Activated naive CD4-positive, alpha-beta T cell treated with anti-CD3 and anti-CD28 coated beads, Interleukin-2, amount 50 U/mL, for 72 hours (primary cell): Measurements from ENCODE around the gene EXOC6B. TPM values are rescaled to one million over a fixed set of nuclear protein-coding genes. Genes with fewer than 3 reads are reported as not detected.

Experiments used
- ATAC-seq, 2 donors: fragments of 150-1000 bp; cut with Tn5 transposase; 2 replicates each; pipeline ENCODE4 v1.10.0; 2021; ENCODE audit warnings: mild to moderate bottlenecking in 2 of 2, moderate library complexity in 2 of 2
- DNase-seq, 2 donors: peaks; one replicate each; pipeline ENCODE4 v3.0.0; 2021 to 2022; ENCODE audit warnings: low spot score in 2 of 2
- H3K27ac Mint-ChIP-seq, 2 donors: one replicate each; pipeline ENCODE4 v1.8.0; 2022; ENCODE audit warnings: mild to moderate bottlenecking in 2 of 2, mixed read lengths in 2 of 2
- H3K36me3 Mint-ChIP-seq, 2 donors: one replicate each; pipeline ENCODE4 v1.8.0; 2022; ENCODE audit warnings: mixed read lengths in 2 of 2
- H3K9me3 Mint-ChIP-seq, 2 donors: one replicate each; pipeline ENCODE4 v1.8.0; 2022; ENCODE audit warnings: mixed read lengths in 2 of 2
- total RNA-seq, 2 donors: library from RNA; stranded (reverse); gene quantifications; one replicate each; pipeline ENCODE4 v1.2.3, GENCODE V29; 2022

EXOC6B gene
- 10 to 100 TPM in 1 of 2 donors, 1 to 10 TPM in 1; 9.3 to 11.0 TPM for total RNA-seq

GRCh38 chr2:72825257-72826155 is at the start of gene EXOC6B:
TSS of gene EXOC6B (minus strand) at chr2:72826033.
- DNase-seq = peak; percentile 79 to 85
- H3K27ac Mint-ChIP-seq = peak within 1 kb of the TSS; percentile 89 to 95
- H3K36me3 Mint-ChIP-seq = peaks cover 6 to 14% of the 10 kb centered on the region in 2 donors
- peak; percentile 89 to 90 for ATAC-seq
- no peaks in the 10 kb centered on the region for H3K9me3 Mint-ChIP-seq

- H3K9me3 Mint-ChIP-seq = peaks cover 4 to 10% of the 10 kb centered on the region in 2 donors
These were observed 46.0 kb upstream of the EXOC6B start for GRCh38 chr2:72871880-72872279.

GRCh38 chr2:72871060-72871459 is 45.2 kb upstream of the EXOC6B start:
- no peak for ATAC-seq
- peaks cover 0 to 10% of the 10 kb centered on the region in 2 donors for H3K36me3 Mint-ChIP-seq
- peaks cover 4 to 10% of the 10 kb centered on the region in 2 donors for H3K9me3 Mint-ChIP-seq
- H3K27ac Mint-ChIP-seq = no peak overlapping the region
- DNase-seq = no peak

More at GRCh38 chr2:72871880-72872279, 46.0 kb upstream of the EXOC6B start:
- DNase-seq (no peak), ATAC-seq (peak in 1 of 2 donors; percentile 28)
- Mint-ChIP-seq H3K27ac (no peak overlapping the region), H3K36me3 (peaks cover 0 to 10% of the 10 kb centered on the region in 2 donors)

GRCh38 chr2:72864500-72864899 is 38.7 kb upstream of the EXOC6B start:
- peaks cover 0 to 4% of the 10 kb centered on the region in 2 donors for H3K36me3 Mint-ChIP-seq
- ATAC-seq (peak; percentile 80 to 81), DNase-seq (peak in 1 of 2 donors; percentile 32)
- no peak overlapping the region for H3K27ac Mint-ChIP-seq
- H3K9me3 Mint-ChIP-seq = no peaks in the 10 kb centered on the region

- H3K9me3 Mint-ChIP-seq = no peaks in the 10 kb centered on the region
- ATAC-seq (no peak), DNase-seq (no peak)
- H3K36me3 Mint-ChIP-seq = peaks cover 0 to 4% of the 10 kb centered on the region in 2 donors
- H3K27ac Mint-ChIP-seq = peak overlapping the region in 1 of 2 donors; percentile 29
These were observed 37.2 kb upstream of the EXOC6B start for GRCh38 chr2:72863046-72863445.

- no peaks in the 10 kb centered on the region for H3K9me3 Mint-ChIP-seq
These were observed 36.6 kb upstream of the EXOC6B start for GRCh38 chr2:72862239-72862988.

GRCh38 chr2:72859831-72860262 is 34.0 kb upstream of the EXOC6B start:
- Mint-ChIP-seq H3K27ac (no peak overlapping the region), H3K36me3 (peaks cover 0 to 4% of the 10 kb centered on the region in 2 donors), H3K9me3 (no peaks in the 10 kb centered on the region)
- DNase-seq (peak in 1 of 2 donors; percentile 67), ATAC-seq (peak; percentile 37 to 69)

More at GRCh38 chr2:72862239-72862988, 36.6 kb upstream of the EXOC6B start:
- Mint-ChIP-seq H3K27ac (peak overlapping the region in 1 of 2 donors; percentile 34), H3K36me3 (peaks cover 0 to 4% of the 10 kb centered on the region in 2 donors)
- ATAC-seq (peak; percentile 93 to 96), DNase-seq (peak; percentile 86 to 94)

- Mint-ChIP-seq H3K9me3 (no peaks in the 10 kb centered on the region), H3K27ac (no peak overlapping the region), H3K36me3 (no peaks in the 10 kb centered on the region)
- no peak for DNase-seq
- ATAC-seq = no peak
These were observed 25.5 kb upstream of the EXOC6B start for GRCh38 chr2:72851333-72851732.

GRCh38 chr2:72849138-72849462 is 23.3 kb upstream of the EXOC6B start:
- H3K27ac Mint-ChIP-seq = no peak overlapping the region
- ATAC-seq (no peak), DNase-seq (no peak)
- no peaks in the 10 kb centered on the region for H3K36me3 Mint-ChIP-seq
- H3K9me3 Mint-ChIP-seq = no peaks in the 10 kb centered on the region

- no peak for ATAC-seq
- Mint-ChIP-seq H3K9me3 (no peaks in the 10 kb centered on the region), H3K27ac (no peak overlapping the region), H3K36me3 (no peaks in the 10 kb centered on the region)
- DNase-seq = no peak
These were observed 22.8 kb upstream of the EXOC6B start for GRCh38 chr2:72848436-72849137.

- no peaks in the 10 kb centered on the region for H3K9me3 Mint-ChIP-seq
- no peak overlapping the region for H3K27ac Mint-ChIP-seq
- H3K36me3 Mint-ChIP-seq = no peaks in the 10 kb centered on the region
- DNase-seq (no peak), ATAC-seq (no peak)
These were observed 21.9 kb upstream of the EXOC6B start for GRCh38 chr2:72847534-72848315.

GRCh38 chr2:72846171-72847095 is 20.6 kb upstream of the EXOC6B start:
- H3K36me3 Mint-ChIP-seq = no peaks in the 10 kb centered on the region
- no peak for DNase-seq
- no peak overlapping the region for H3K27ac Mint-ChIP-seq
- ATAC-seq = no peak
- H3K9me3 Mint-ChIP-seq = no peaks in the 10 kb centered on the region

- H3K9me3 Mint-ChIP-seq = no peaks in the 10 kb centered on the region
- no peak for ATAC-seq
- no peak overlapping the region for H3K27ac Mint-ChIP-seq
- DNase-seq = no peak
- no peaks in the 10 kb centered on the region for H3K36me3 Mint-ChIP-seq
These were observed 17.5 kb upstream of the EXOC6B start for GRCh38 chr2:72843301-72843700.

- Mint-ChIP-seq H3K36me3 (no peaks in the 10 kb centered on the region), H3K9me3 (no peaks in the 10 kb centered on the region), H3K27ac (no peak overlapping the region)
- no peak for DNase-seq
- no peak for ATAC-seq
These were observed 15.8 kb upstream of the EXOC6B start for GRCh38 chr2:72841462-72842125.

GRCh38 chr2:72840066-72840465 is 14.2 kb upstream of the EXOC6B start:
- DNase-seq (no peak), ATAC-seq (no peak)
- no peak overlapping the region for H3K27ac Mint-ChIP-seq
- no peaks in the 10 kb centered on the region for H3K9me3 Mint-ChIP-seq
- H3K36me3 Mint-ChIP-seq = no peaks in the 10 kb centered on the region
